PC-9 (cell line): ENCODE data around the gene KRT35. TPM values are rescaled to one million over a fixed set of nuclear protein-coding genes. Genes with fewer than 3 reads are reported as not detected.

Experiments
- BruUV-seq: library from RNA; stranded (reverse); fragments of 400-500 nt; replicated peaks from 2 replicates; lab custom pipeline; 2021; lab: Mats Ljungman, UMichigan
- CTCF ChIA-PET: fragments of 300-600 bp; sonication (Branson Sonifier 250); formaldehyde crosslinking; loops from one replicate; lab custom pipeline; 2022; ENCODE audit warnings: antibody characterized with exemption; lab: Charles Lee
- POLR2A ChIA-PET: fragments of 300-600 bp; sonication (Branson Sonifier 250); formaldehyde crosslinking; loops from one replicate; lab custom pipeline; 2022; ENCODE audit warnings: antibody characterized with exemption; ENCODE audit not compliant: unreplicated experiment; lab: Charles Lee
- DNase-seq, 2 experiments: peaks; one replicate each; pipeline versions ENCODE4 v3.0.0 to v3.0.0-alpha.2; 2015 to 2022; ENCODE audit warnings: mixed read lengths in 1 of 2
- H2AFZ ChIP-seq: fragments of 200-600 bp; sonication (generic); 2 replicates; pipeline ENCODE4 v1.8.1; 2017; ENCODE audit warnings: antibody characterized with exemption
- H3F3A ChIP-seq: fragments of 200-600 bp; sonication (generic); 2 replicates; pipeline ENCODE4 v1.8.1; 2017; ENCODE audit warnings: antibody characterized with exemption, mild to moderate bottlenecking, low read depth; ENCODE audit not compliant: insufficient read depth
- H3K27ac ChIP-seq: fragments of 200-600 bp; sonication (generic); 2 replicates; pipeline ENCODE4 v1.6.1; 2016; ENCODE audit warnings: mixed run types
- H3K27me3 ChIP-seq: fragments of 200-600 bp; sonication (generic); 2 replicates; pipeline ENCODE4 v1.6.1; 2016; ENCODE audit warnings: low read depth, mixed run types; ENCODE audit not compliant: insufficient read depth
- H3K36me3 ChIP-seq: fragments of 200-600 bp; sonication (generic); 2 replicates; pipeline ENCODE4 v1.6.1; 2016; ENCODE audit warnings: low read depth, mixed run types
- H3K4me1 ChIP-seq: fragments of 200-600 bp; sonication (generic); replicated peaks from 2 replicates; pipeline ENCODE4 v1.6.1; 2016; ENCODE audit warnings: mixed run types; ENCODE audit not compliant: insufficient read depth
- H3K4me2 ChIP-seq: fragments of 200-600 bp; sonication (generic); 2 replicates; pipeline ENCODE4 v1.6.1; 2017; ENCODE audit warnings: mixed run types
- H3K4me3 ChIP-seq: fragments of 200-600 bp; sonication (generic); 2 replicates; pipeline ENCODE4 v1.6.1; 2016; ENCODE audit warnings: mixed run types
- H3K79me2 ChIP-seq: fragments of 200-600 bp; sonication (generic); 2 replicates; pipeline ENCODE4 v1.6.1; 2017; ENCODE audit warnings: low read depth, mixed run types
- H3K9me2 ChIP-seq: fragments of 200-600 bp; sonication (generic); 2 replicates; pipeline ENCODE4 v1.8.1; 2017; ENCODE audit warnings: mild to moderate bottlenecking; ENCODE audit not compliant: insufficient read depth
- H3K9me3 ChIP-seq: fragments of 200-600 bp; sonication (generic); 2 replicates; pipeline ENCODE4 v1.8.1; 2016; ENCODE audit warnings: low read depth; ENCODE audit not compliant: insufficient read depth
- H4K20me1 ChIP-seq: fragments of 200-600 bp; sonication (generic); 2 replicates; pipeline ENCODE4 v1.8.1; 2017; ENCODE audit not compliant: insufficient read depth
- CTCF ChIP-seq: fragments of 200-600 bp; sonication (generic); conservative IDR thresholded peaks from 2 replicates; pipeline ENCODE4 v1.6.1; 2017; ENCODE audit warnings: mixed run types, antibody characterized with exemption, mild to moderate bottlenecking, moderate library complexity
- EZH2 ChIP-seq: fragments of 200-600 bp; sonication (generic); IDR thresholded peaks from 2 replicates; pipeline ENCODE4 v1.8.0; 2017; ENCODE audit warnings: antibody characterized with exemption, low read depth
- intact Hi-C: fragments of 100-400 bp; cut with micrococcal nuclease; formaldehyde crosslinking; loops from one replicate; pipeline ENCODE4 v1.10.0; 2022; ENCODE audit not compliant: unreplicated experiment
- total RNA-seq: library from RNA; stranded (reverse); gene quantifications from 2 replicates; pipeline ENCODE4 v1.2.3, GENCODE V29; 2021

Gene KRT35
- total RNA-seq, 1 experiment from 2014 or later: not detected

GRCh38 chr17:41452281-41452680 is 28.7 kb downstream of the KRT35 start:
- Histone ChIP-seq H3K9me3 (no peaks in the 10 kb centered on the region), H3K4me1 (no peaks in the 10 kb centered on the region), H3K9me2 (no peaks in the 10 kb centered on the region), H3K4me2 (no peak overlapping the region), H3K79me2 (no peaks in the 10 kb centered on the region), H3K4me3 (no peak overlapping the region), H3K36me3 (no peaks in the 10 kb centered on the region), H3K27ac (no peak overlapping the region), H4K20me1 (no peaks in the 10 kb centered on the region), H2AFZ (no peak overlapping the region), H3K27me3 (no peaks in the 10 kb centered on the region), H3F3A (no peaks in the 10 kb centered on the region)
- CTCF ChIA-PET: no interaction called here
- no TSS peak for BruUV-seq
- intact Hi-C loops: no loop called here
- DNase-seq: no peak
- POLR2A ChIA-PET: no interaction called here
- TF ChIP-seq CTCF (no peak), EZH2 (no peak)

GRCh38 chr17:41451154-41451728 is 29.7 kb downstream of the KRT35 start:
- CTCF ChIA-PET: interaction anchor here (0.6 kb wide), 1 partner anchor 632 kb away, joined by 6 read pairs; no protein-coding TSS in a partner anchor
- no peaks in the 10 kb centered on the region for H3K4me1 ChIP-seq
- H3K36me3 ChIP-seq: no peaks in the 10 kb centered on the region
- H3K27ac ChIP-seq: no peak overlapping the region
- DNase-seq: no peak
- no peak overlapping the region for H3K4me3 ChIP-seq
- TF ChIP-seq CTCF (no peak), EZH2 (no peak)
- H3K9me3 ChIP-seq: no peaks in the 10 kb centered on the region
- POLR2A ChIA-PET: interaction anchor here (0.6 to 0.7 kb wide), 4 partner anchors 50 to 1342 kb away, joined by 3 to 7 read pairs (median 4); no protein-coding TSS in a partner anchor
- no peak overlapping the region for H3K4me2 ChIP-seq
- H4K20me1 ChIP-seq: no peaks in the 10 kb centered on the region
- H3F3A ChIP-seq: no peaks in the 10 kb centered on the region
- intact Hi-C loops: no loop called here
- H3K79me2 ChIP-seq: no peaks in the 10 kb centered on the region
- no peaks in the 10 kb centered on the region for H3K9me2 ChIP-seq
- H2AFZ ChIP-seq: no peak overlapping the region
- no TSS peak for BruUV-seq
- no peaks in the 10 kb centered on the region for H3K27me3 ChIP-seq

GRCh38 chr17:41449008-41449407 is 31.9 kb downstream of the KRT35 start:
- no peaks in the 10 kb centered on the region for H3K36me3 ChIP-seq

More at GRCh38 chr17:41449008-41449407, 31.9 kb downstream of the KRT35 start:
- Histone ChIP-seq H3K9me3 (peaks cover 8% of the 10 kb centered on the region; the same call in 1 of the 2 replicates), H2AFZ (no peak overlapping the region), H3K27ac (no peak overlapping the region), H3K4me2 (no peak overlapping the region), H3K79me2 (no peaks in the 10 kb centered on the region), H3K9me2 (no peaks in the 10 kb centered on the region), H3K27me3 (no peaks in the 10 kb centered on the region), H3F3A (no peaks in the 10 kb centered on the region), H4K20me1 (no peaks in the 10 kb centered on the region), H3K4me3 (no peak overlapping the region), H3K4me1 (no peaks in the 10 kb centered on the region)
- BruUV-seq: no TSS peak
- POLR2A ChIA-PET: no interaction called here
- no peak for TF ChIP-seq CTCF
- TF ChIP-seq EZH2: no peak
- intact Hi-C loops: no loop called here
- no peak for DNase-seq
- CTCF ChIA-PET: no interaction called here
